Suprapubic skin (tissue), 4 donors: ENCODE data around the gene RAPGEF4. TPM values are rescaled to one million over a fixed set of nuclear protein-coding genes. Genes with fewer than 3 reads are reported as not detected.

ENCODE experiments used
- DNase-seq, 2 donors: peaks; one replicate each; pipeline ENCODE4 v3.0.0-alpha.2; 2019; ENCODE audit warnings: low spot score in 2 of 2
- H3K27ac ChIP-seq: fragments of 200-600 bp; sonication (generic); one replicate; pipeline ENCODE4 v1.5.1; 2019
- H3K27me3 ChIP-seq: fragments of 200-600 bp; sonication (generic); one replicate; pipeline ENCODE4 v1.5.1; 2019
- H3K36me3 ChIP-seq: fragments of 200-600 bp; sonication (generic); one replicate; pipeline ENCODE4 v1.5.1; 2019
- H3K4me1 ChIP-seq: fragments of 200-600 bp; sonication (generic); one replicate; pipeline ENCODE4 v1.5.1; 2019
- H3K4me3 ChIP-seq: fragments of 200-600 bp; sonication (generic); one replicate; pipeline ENCODE4 v1.5.1; 2019; ENCODE audit warnings: mild to moderate bottlenecking
- H3K9me3 ChIP-seq: fragments of 200-600 bp; sonication (generic); one replicate; pipeline ENCODE4 v1.5.1; 2019
- EP300 ChIP-seq: sonication (generic); formaldehyde crosslinking; IDR thresholded peaks from one replicate; pipeline ENCODE4 v1.6.1; 2017; ENCODE audit warnings: antibody characterized with exemption
- POLR2A ChIP-seq, 2 donors: fragments of 450-650 bp; IDR thresholded peaks; one replicate each; pipeline ENCODE4 v1.6.1; 2017; ENCODE audit warnings: antibody characterized with exemption in 2 of 2, mild to moderate bottlenecking in 2 of 2, moderate library complexity in 2 of 2
- POLR2AphosphoS5 ChIP-seq, 3 donors: sonication (generic); formaldehyde crosslinking; IDR thresholded peaks; one replicate each; pipeline ENCODE4 v1.6.1; 2017; ENCODE audit warnings: antibody characterized with exemption in 3 of 3
- WGBS: methylation state at CpG from one replicate; pipeline ENCODE4 v1.1.5; 2018; 5-methylcytosine and 5-hydroxymethylcytosine counted together
- total RNA-seq, 4 donors: library from RNA; depleted of rRNA; stranded (reverse); fragments of >200 nt; gene quantifications; one replicate each; pipeline ENCODE4 v1.1.0, GENCODE V29; 2016
- TF ChIP-seq, protein P1 (sequence below), 2 donors: fragments of 200-600 bp in 1 of 2; fragments of 450-650 bp in 1 of 2; sonication (generic) in 1 of 2; IDR thresholded peaks; one replicate each; pipeline ENCODE4 v1.5.1; 2016 to 2019; ENCODE audit warnings: antibody characterized with exemption in 2 of 2, mild to moderate bottlenecking in 1 of 2, moderate library complexity in 1 of 2

RAPGEF4 gene
- total RNA-seq, 4 donors from 2014 or later, result 19.9 to 49.5 (median 27.5) TPM

GRCh38 chr2:172885996-172886395 lies 150.4 kb downstream of the RAPGEF4 start:
- H3K36me3 ChIP-seq, result no peaks in the 10 kb centered on the region
- no peak overlapping the region for H3K27ac ChIP-seq
- no peaks in the 10 kb centered on the region for H3K27me3 ChIP-seq
- 94% methylated on average over 3 of the region's 3 CpGs for WGBS
- no peaks in the 10 kb centered on the region for H3K4me1 ChIP-seq
- no peak overlapping the region for H3K4me3 ChIP-seq
- DNase-seq, result no peak
- H3K9me3 ChIP-seq, result no peaks in the 10 kb centered on the region
- TF ChIP-seq POLR2AphosphoS5 (IDR thresholded peaks at IDR 0.05) (no peak), EP300 (no peak), POLR2A (IDR thresholded peaks at IDR 0.05) (no peak)
- TF ChIP-seq, protein P1, sequence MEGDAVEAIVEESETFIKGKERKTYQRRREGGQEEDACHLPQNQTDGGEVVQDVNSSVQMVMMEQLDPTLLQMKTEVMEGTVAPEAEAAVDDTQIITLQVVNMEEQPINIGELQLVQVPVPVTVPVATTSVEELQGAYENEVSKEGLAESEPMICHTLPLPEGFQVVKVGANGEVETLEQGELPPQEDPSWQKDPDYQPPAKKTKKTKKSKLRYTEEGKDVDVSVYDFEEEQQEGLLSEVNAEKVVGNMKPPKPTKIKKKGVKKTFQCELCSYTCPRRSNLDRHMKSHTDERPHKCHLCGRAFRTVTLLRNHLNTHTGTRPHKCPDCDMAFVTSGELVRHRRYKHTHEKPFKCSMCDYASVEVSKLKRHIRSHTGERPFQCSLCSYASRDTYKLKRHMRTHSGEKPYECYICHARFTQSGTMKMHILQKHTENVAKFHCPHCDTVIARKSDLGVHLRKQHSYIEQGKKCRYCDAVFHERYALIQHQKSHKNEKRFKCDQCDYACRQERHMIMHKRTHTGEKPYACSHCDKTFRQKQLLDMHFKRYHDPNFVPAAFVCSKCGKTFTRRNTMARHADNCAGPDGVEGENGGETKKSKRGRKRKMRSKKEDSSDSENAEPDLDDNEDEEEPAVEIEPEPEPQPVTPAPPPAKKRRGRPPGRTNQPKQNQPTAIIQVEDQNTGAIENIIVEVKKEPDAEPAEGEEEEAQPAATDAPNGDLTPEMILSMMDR (IDR thresholded peaks at IDR 0.05), result no peak

DNA sequence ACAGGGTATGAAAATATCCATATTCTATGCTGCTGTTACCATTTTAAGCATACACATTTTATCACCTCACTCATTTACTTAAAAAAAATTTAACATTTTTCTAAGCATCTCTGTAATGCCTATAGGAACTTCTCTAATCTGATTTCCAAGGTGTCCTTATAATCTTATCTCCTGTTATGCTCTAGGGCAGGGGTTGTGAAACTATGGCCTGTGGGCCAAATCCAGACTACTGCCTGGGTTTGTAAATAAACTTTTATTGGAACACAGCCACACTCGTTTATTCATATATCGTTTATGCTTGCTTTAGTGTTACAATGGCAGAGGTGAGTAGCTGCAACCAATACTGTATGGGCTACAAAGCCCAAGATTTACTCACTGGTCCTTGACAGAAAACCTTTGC lies 151.6 kb downstream of the RAPGEF4 start:
- Histone ChIP-seq H3K4me3 (no peak overlapping the region), H3K4me1 (no peaks in the 10 kb centered on the region), H3K27me3 (no peaks in the 10 kb centered on the region), H3K27ac (no peak overlapping the region), H3K9me3 (no peaks in the 10 kb centered on the region), H3K36me3 (no peaks in the 10 kb centered on the region)
- no peak for DNase-seq
- TF ChIP-seq POLR2A (IDR thresholded peaks at IDR 0.05), result no peak
- TF ChIP-seq, protein P1 (IDR thresholded peaks at IDR 0.05), result no peak
- no peak for TF ChIP-seq EP300
- TF ChIP-seq POLR2AphosphoS5 (IDR thresholded peaks at IDR 0.05), result no peak
- 50% methylated on average over 2 of the region's 2 CpGs for WGBS

DNA sequence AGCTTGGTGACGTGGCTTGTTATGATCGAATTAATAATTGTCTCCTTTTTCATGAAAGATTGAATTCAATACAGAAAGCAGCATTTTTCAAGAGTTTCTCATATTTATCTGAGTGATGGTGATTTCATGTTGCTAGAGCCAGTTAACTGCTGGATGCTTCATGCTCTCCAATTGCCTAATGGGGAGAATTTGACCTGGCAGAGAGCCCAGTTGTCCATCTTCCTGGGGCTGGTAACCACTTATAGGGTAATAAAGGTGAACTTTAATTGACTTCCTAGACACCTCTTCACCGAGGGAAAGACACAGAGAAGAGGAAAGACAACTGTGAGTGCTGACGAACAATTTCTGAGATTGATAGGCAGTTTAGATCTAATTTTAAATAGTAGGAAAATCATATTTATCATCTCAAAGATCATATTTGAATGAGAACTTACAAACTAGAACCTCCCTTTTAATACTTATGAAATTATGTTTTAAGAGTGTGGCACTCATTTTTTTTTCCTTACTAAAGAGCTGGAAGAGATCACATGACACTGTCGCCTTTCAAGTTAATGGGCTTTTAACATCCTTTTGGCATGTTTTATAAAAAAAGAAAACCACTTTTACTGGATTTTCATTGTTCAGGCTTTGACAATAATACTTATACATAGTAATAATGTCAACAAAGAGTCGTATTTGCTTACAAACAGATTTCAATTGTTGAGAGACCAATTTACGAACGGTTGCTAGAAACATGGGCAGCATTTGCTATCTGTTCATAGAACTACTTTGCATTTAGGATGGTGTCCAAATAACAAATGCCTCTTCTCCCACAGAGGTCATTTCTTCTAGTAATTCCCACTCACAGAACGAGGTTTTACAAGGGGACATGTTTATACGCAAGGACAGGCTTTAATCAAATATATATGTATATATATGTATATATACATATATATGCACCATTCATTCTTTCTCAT lies 153.3 kb downstream of the RAPGEF4 start:
- Histone ChIP-seq H3K9me3 (no peaks in the 10 kb centered on the region), H3K27ac (no peak overlapping the region), H3K36me3 (no peaks in the 10 kb centered on the region), H3K27me3 (no peaks in the 10 kb centered on the region), H3K4me3 (no peak overlapping the region), H3K4me1 (no peaks in the 10 kb centered on the region)
- no peak for DNase-seq
- TF ChIP-seq EP300, result no peak
- no peak for TF ChIP-seq POLR2AphosphoS5 (IDR thresholded peaks at IDR 0.05)
- TF ChIP-seq, protein P1 (IDR thresholded peaks at IDR 0.05), result no peak
- no peak for TF ChIP-seq POLR2A (IDR thresholded peaks at IDR 0.05)
- WGBS, result 74% methylated on average over 10 of the region's 10 CpGs

DNA sequence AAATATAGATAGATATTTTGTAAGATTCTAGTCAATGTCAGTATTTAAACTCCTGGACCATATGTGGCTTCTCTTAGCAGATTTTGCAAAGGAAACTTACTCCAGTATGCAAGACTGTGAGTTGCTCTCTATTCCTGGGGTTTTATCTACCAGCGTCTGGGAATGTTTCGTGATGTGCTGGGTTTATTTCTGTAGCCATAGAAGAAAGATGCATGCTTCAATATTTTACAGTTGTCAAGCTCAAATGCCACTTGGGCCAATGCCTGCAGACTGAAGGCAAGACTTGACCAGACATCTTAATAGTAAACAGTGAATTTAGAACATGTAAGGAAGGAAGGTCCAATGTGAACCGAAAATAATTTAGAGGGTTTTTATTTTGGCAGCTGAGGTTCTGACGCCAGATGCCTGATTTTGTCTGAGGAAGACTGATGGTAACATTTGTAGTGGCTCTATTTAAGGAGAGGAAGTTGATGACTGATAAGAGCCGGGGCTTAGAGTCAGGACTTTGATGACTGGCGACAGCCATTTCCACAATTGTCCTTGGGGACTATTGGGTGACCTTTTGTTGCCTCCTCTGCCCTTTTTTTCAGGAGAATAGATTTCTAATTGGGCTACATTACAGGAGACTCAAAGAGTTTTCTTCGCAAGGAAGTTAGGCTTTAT lies 154.3 kb downstream of the RAPGEF4 start:
- 52% methylated on average over 7 of the region's 7 CpGs for WGBS
- Histone ChIP-seq H3K27me3 (no peaks in the 10 kb centered on the region), H3K9me3 (no peaks in the 10 kb centered on the region), H3K4me1 (no peaks in the 10 kb centered on the region), H3K4me3 (no peak overlapping the region), H3K27ac (no peak overlapping the region), H3K36me3 (no peaks in the 10 kb centered on the region)
- no peak for DNase-seq
- TF ChIP-seq EP300 (no peak), POLR2A (IDR thresholded peaks at IDR 0.05) (no peak), POLR2AphosphoS5 (IDR thresholded peaks at IDR 0.05) (no peak)
- TF ChIP-seq, protein P1 (IDR thresholded peaks at IDR 0.05), result no peak

DNA sequence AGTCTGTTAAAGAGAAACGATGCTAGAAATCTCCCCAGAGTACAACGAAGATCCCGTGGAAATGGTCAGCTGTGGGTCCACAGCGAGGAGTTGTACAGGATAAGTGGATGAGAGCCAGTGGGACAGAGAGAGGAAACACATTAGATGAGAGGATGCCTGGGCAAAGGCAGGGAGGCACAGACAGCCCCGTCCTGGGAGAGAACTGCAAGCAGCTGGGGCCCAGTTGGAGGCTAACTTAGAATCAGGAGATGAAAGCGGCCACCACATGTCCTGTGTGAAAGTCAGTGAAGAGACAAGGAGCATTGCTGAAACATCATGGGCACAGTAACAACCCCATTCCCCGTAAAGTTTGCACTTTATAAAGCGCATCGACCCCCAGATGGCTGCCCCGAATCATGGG lies 157.5 kb downstream of the RAPGEF4 start:
- no peak overlapping the region for H3K27ac ChIP-seq
- H3K9me3 ChIP-seq, result no peaks in the 10 kb centered on the region
- H3K36me3 ChIP-seq, result no peaks in the 10 kb centered on the region
- TF ChIP-seq POLR2A (IDR thresholded peaks at IDR 0.05) (no peak), POLR2AphosphoS5 (IDR thresholded peaks at IDR 0.05) (no peak), EP300 (no peak)
- TF ChIP-seq, protein P1 (IDR thresholded peaks at IDR 0.05), result no peak
- no peak for DNase-seq
- H3K4me3 ChIP-seq, result no peak overlapping the region
- H3K27me3 ChIP-seq, result no peaks in the 10 kb centered on the region
- 84% methylated on average over 10 of the region's 10 CpGs for WGBS
- no peaks in the 10 kb centered on the region for H3K4me1 ChIP-seq
